Mammary epithelial cell (primary cell): ENCODE measurements around the gene FAM229B.

Experiments
- EZH2 ChIP-seq: IDR thresholded peaks from 2 replicates; pipeline ENCODE4 v1.6.1; 2012; ENCODE audit warnings: low read length, inconsistent platforms, borderline replicate concordance
- TF ChIP-seq, protein P1 (sequence below), 2 donors: IDR thresholded peaks in 1 of 2; conservative IDR thresholded peaks in 1 of 2; 2 replicates each; pipeline ENCODE4 v1.5.1; 2011 to 2012; ENCODE audit warnings: inconsistent platforms in 2 of 2, low read length in 2 of 2, mild to moderate bottlenecking in 2 of 2, control low read depth in 1 of 2, low read depth in 1 of 2; ENCODE audit not compliant: insufficient read depth in 1 of 2; ENCODE audit errors: extremely low read depth in 1 of 2

GRCh38 chr6:112041535-112041934, 45.9 kb upstream of the FAM229B start:
- TF ChIP-seq, protein P1, sequence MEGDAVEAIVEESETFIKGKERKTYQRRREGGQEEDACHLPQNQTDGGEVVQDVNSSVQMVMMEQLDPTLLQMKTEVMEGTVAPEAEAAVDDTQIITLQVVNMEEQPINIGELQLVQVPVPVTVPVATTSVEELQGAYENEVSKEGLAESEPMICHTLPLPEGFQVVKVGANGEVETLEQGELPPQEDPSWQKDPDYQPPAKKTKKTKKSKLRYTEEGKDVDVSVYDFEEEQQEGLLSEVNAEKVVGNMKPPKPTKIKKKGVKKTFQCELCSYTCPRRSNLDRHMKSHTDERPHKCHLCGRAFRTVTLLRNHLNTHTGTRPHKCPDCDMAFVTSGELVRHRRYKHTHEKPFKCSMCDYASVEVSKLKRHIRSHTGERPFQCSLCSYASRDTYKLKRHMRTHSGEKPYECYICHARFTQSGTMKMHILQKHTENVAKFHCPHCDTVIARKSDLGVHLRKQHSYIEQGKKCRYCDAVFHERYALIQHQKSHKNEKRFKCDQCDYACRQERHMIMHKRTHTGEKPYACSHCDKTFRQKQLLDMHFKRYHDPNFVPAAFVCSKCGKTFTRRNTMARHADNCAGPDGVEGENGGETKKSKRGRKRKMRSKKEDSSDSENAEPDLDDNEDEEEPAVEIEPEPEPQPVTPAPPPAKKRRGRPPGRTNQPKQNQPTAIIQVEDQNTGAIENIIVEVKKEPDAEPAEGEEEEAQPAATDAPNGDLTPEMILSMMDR (conservative IDR thresholded peaks at IDR 0.05 in 1 of 2, IDR thresholded peaks at IDR 0.05 in 1 of 2; ENCODE audit: extremely low read depth in 1 of 2, insufficient read depth in 1 of 2, low read depth in 1 of 2, low read length in 2 of 2): no peak
- no peak for TF ChIP-seq EZH2
